Transverse colon (tissue), 4 donors: ENCODE data around the gene HSBP1.

Experiments used
- CTCF ChIP-seq, 5 experiments: fragments of 200-600 bp in 3 of 5; fragments of 450-650 bp in 2 of 5; sonication (generic) in 3 of 5; IDR thresholded peaks; 1 replicate in 2 of 5; 2 replicates in 3 of 5; pipeline ENCODE4 v1.5.1; 2016 to 2017; ENCODE audit warnings: antibody characterized with exemption in 5 of 5, inconsistent platforms in 3 of 5, mild to moderate bottlenecking in 2 of 5, moderate library complexity in 1 of 5
- EP300 ChIP-seq: sonication (generic); formaldehyde crosslinking; IDR thresholded peaks from one replicate; pipeline ENCODE4 v1.6.1; 2017; ENCODE audit warnings: antibody characterized with exemption, low read depth
- POLR2A ChIP-seq: fragments of 450-650 bp; IDR thresholded peaks from one replicate; pipeline ENCODE4 v1.6.1; 2016; ENCODE audit warnings: antibody characterized with exemption, mild to moderate bottlenecking, moderate library complexity
- POLR2AphosphoS5 ChIP-seq, 3 donors: sonication (generic); formaldehyde crosslinking; IDR thresholded peaks; one replicate each; pipeline ENCODE4 v1.6.1; 2016; ENCODE audit warnings: antibody characterized with exemption in 3 of 3

DNA sequence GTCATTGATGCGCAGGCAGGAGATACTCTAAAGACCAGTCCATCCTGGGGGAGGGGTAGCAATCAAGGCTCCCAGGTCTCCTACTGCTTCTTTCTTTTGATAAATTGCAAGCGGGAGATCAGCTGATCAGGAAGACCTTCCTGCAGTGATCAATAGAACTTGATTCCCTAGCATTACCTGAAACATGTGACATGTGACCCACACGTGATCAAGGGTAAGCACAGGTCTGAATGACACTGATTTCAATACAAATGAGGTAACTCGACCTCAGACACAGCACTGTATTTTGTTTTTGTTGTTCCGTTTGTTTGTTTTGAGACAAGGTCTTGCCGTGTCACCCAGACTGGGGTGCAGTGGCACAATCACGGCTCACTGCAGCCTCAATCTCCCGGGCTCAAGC lies 51.5 kb downstream of the HSBP1 start:
- TF ChIP-seq POLR2AphosphoS5 (IDR thresholded peaks at IDR 0.05) (no peak), CTCF (IDR thresholded peaks at IDR 0.05) (no peak), POLR2A (no peak), EP300 (no peak)
